Urothelium cell line (cell line): Measurements from ENCODE around the gene C17orf100.

Experiments used
- DNase-seq: peaks from one replicate; pipeline ENCODE4 v3.0.0; 2011; ENCODE audit warnings: low spot score, mixed read lengths
- FAIRE-seq: peaks from 2 replicates; lab custom pipeline; 2011; peaks lifted over from hg19 to GRCh38; lab: Jason Lieb, UNC

C17orf100 gene

DNA sequence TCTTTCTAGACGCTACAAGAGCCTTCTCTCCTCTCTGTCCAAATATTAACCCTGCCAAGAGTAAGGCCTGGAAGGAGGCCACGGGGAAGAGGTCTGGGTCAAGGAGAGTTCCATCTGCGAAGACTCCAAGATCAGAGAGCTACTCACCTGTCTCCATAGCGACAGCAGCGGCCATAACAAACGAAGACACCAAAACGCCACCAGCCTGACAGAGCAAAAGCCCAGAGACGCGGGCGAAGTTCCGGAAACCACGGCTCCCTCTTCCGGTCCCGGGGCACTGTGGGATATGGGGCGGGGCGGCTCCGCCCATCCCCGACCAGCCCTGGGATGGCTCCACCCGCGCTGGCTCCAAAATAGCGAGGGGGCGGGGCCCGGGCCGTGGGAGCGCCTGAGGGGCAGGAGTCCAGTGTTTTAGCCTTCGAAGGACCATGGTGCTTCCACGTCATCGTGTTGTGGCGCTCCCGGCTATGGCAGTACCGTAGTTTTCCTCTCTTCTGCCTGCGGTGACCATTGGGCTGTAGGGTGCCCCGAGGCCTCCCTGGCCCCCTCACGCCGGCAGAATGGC lies at the start of gene C17orf100, which contains the start of gene MED31:
TSS of gene C17orf100 (plus strand) at position 409 of the 565 bp plus-strand sequence. CDS start at position 561, 152 bp downstream.
TSS of gene MED31 (minus strand) at position 252 of the 565 bp plus-strand sequence. CDS start at position 175, 77 bp downstream.
- DNase-seq (peak; percentile 94), FAIRE-seq (no peak)

DNA sequence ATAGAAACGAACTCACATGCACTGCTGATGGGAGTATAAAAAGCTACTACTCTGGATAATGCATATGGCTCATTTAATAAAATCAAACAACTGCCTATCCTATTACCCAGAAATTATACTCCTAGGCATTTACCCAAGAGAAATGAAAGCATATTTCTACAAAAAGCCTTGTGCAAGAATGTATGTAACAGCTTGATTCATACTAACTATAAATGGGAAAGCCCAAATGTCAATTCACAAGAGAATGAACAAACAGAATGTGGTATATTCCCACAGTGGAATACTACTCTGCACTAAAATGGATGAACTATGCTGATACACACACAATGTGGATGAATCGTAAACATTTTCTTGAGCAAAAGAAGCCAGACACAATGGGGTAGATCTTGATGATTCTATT lies 49.4 kb upstream of the C17orf100 start:
- DNase-seq (no peak), FAIRE-seq (no peak)

- DNase-seq (no peak), FAIRE-seq (no peak)
Observed at GRCh38 chr17:6603744-6604325, 47.7 kb upstream of the C17orf100 start.

DNA sequence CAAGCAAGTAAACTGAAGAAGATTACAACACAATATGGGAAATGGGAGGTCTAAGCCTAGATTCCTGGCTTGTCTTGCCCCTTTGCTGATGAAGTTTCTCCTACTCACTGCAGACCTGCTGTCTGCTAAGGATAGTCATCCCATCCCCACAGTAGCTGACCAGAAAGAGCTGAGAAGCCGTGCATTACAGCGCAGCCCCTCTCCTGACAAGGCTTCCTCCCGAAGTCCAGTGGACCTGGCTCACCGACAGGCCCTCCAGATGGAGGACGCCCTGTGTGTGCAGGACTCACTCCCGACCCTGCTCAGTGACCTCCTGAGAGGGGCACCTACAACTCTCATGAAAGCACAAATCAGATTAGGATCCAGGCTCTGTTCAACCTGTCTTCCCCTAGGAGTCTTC lies 46.4 kb upstream of the C17orf100 start:
- DNase-seq (no peak), FAIRE-seq (no peak)

- peak; percentile 35 for DNase-seq
- no peak for FAIRE-seq
Observed at GRCh38 chr17:6608321-6608720, 43.2 kb upstream of the C17orf100 start.

- FAIRE-seq (no peak), DNase-seq (no peak)
Observed at GRCh38 chr17:6610011-6610410, 41.6 kb upstream of the C17orf100 start.

GRCh38 chr17:6611231-6611630 lies 40.3 kb upstream of the C17orf100 start:
- no peak for DNase-seq
- FAIRE-seq = no peak

DNA sequence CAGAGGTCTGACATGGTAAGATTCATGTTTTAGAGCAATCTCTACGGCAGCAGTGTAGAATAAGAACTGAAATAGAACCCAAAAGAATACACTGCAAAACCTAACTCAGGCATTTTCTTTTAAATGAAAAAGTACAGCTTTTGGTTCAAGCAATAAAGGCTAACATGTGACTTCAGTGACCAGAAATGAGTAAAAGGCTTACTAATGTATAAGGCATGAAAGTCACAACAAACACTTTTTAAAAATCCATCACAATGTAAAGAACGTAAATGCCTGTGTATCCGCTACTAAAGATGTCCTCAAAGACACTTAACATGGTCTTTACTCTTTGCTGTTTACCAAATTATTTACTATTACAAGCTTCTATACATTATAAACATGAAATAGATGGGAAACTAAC lies 27.6 kb upstream of the C17orf100 start:
- DNase-seq (no peak), FAIRE-seq (no peak)

- no peak for FAIRE-seq
- DNase-seq = no peak
Observed at GRCh38 chr17:6626616-6627015, 24.9 kb upstream of the C17orf100 start.

DNA sequence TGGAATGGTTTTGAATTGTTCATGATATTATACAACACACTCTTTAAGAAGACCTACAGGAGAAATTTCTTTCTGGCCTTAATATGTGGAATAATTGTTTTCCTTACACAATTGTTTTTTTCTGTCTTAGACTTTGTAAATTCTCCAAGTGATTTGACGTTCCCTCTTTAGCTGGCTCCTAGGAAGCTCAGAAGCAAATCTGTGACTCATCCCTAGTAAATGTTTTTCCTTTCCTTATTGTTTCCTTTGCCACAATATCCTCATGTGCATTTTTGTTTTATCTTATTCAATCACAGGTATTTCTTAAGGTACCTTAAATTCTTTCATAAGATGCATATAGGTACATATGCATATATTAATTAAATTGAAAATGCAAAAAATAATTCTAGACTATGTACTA lies 24.5 kb upstream of the C17orf100 start:
- DNase-seq (no peak), FAIRE-seq (no peak)

- FAIRE-seq = no peak
- DNase-seq = no peak
Observed at GRCh38 chr17:6630390-6630789, 21.2 kb upstream of the C17orf100 start.

- FAIRE-seq (no peak), DNase-seq (no peak)
Observed at GRCh38 chr17:6632530-6632929, 19.0 kb upstream of the C17orf100 start.

DNA sequence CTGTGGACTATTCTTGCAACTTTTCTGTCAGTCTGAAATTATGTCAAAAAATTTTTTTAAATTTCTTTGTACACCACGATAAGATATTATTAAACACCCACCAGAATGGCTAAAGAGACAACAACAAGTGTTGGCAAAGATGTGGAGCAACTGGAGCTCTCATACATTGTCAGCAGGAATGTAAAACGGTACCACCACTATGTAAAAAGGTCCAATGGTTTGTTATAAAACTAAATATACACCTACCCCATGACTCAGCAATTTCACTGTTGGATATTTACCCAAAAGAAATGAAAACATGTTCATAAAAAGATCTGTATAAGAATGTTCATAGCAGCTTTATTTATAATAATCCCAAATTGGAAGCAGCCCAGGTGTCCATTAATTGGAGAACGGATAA lies 18.3 kb upstream of the C17orf100 start:
- no peak for DNase-seq
- no peak for FAIRE-seq

DNA sequence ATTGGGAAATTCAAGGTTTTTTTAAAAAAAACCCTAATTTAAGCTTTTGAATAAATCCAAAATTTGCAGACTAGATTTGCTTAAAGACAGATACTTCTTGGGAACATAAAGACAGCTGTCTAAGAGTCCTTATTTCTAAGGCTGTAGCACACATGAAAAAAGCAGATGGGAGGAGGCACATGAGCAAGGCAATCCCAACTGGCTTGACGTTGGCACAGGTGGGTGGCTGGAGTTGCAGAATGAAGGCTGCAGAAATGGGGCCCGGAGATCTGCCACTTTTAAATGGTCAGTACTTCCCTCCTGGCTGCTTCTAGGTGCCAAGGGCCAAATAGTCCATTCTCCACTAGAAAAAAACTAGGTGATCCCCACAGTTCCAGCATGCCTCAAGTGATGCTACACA lies 15.5 kb upstream of the C17orf100 start:
- FAIRE-seq (no peak), DNase-seq (no peak)

GRCh38 chr17:6636616-6637457 lies 14.7 kb upstream of the C17orf100 start:
- FAIRE-seq = no peak
- no peak for DNase-seq

GRCh38 chr17:6637458-6637840 lies 14.1 kb upstream of the C17orf100 start:
- FAIRE-seq = no peak
- DNase-seq = no peak

GRCh38 chr17:6638046-6638908 lies 13.3 kb upstream of the C17orf100 start:
- FAIRE-seq (no peak), DNase-seq (no peak)

DNA sequence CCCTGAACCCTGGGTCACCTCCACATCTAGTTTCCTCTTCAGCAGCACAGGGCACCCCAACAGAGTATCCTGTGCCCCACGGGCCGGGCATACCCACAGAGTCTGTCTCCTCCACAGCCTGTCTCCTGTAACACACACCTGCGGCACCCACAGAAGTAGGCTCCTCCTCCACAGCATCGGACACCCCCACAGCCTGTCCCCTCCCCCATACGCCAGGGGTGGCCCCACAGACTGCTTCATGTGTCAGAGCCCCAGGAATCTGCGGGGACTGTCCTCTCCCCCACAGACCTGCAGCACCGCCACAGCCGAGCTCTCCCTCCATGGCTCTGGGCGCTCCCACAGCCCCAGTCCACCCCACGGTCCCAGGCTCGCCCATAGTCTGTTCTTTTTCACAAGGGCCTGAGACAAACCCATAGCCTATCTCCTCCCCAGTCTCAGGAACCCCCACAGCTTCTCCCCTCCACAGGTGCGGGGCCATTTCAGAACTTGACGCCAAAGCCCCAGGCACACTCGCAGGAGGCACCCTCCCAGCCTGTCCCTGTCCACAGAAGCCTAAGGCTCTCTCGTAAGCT lies 12.5 kb upstream of the C17orf100 start:
- no peak for DNase-seq
- no peak for FAIRE-seq

GRCh38 chr17:6639586-6640535 lies 11.7 kb upstream of the C17orf100 start:
- DNase-seq (peak; percentile 26), FAIRE-seq (no peak)
